ENCODE measurements around the gene SAP30BP.
A peak's percentile ranks its signal among the peaks of the same experiment; 100 is the strongest.

The SAP30BP gene

DNA sequence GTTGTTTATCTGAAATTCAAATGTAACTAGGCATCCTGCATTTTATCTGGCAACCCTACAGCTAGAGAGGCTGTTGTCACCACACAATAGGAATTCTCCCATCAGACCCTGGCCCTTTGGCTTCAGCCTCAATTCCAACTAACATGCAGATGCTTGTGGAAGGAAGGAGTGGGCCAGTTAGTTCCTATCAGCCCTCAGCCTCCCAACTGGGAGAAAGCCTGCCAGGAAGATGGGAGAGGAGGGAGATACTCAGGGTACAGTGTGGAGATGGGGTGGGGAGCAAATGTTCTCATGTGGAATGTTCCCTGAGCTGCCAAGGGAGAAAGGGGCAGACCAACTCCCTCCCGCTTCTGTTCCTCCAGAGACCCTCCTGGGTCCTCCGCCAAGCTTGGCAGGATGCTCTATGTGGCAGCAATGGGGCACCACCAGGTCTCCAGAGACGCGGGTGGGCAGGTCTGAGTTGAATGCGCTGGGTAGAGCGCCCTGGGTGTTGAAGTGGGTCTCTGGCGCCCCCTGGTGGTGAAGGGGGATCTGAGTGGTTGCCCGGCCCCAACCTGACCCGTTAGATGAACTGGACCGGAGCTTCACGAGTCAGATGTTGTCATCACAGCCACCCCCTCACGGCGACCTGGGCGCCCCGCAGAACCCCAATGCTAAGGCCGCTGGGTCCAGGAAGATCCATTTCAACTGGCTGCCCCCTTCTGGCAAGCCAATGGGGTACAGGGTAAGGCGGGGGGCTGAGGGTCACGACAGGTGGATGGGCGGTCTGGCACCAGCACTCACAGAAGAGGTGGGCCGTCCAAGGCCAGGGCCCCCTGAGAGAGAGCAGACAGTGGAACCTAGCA, 82.6 kb downstream of the SAP30BP start:
- H3K9me3 ChIP-seq (ENCODE audit: control insufficient read depth, insufficient read depth, low read length), result no peaks in the 10 kb centered on the region
- H3K36me3 ChIP-seq (ENCODE audit: insufficient read depth, low read length), result no peaks in the 10 kb centered on the region
- H3K4me1 ChIP-seq (ENCODE audit: insufficient read depth, low read length), result peaks cover 6% of the 10 kb centered on the region; the same call in 1 of the 2 replicates
- H3K9ac ChIP-seq (ENCODE audit: low read depth, low read length), result no peak overlapping the region

DNA sequence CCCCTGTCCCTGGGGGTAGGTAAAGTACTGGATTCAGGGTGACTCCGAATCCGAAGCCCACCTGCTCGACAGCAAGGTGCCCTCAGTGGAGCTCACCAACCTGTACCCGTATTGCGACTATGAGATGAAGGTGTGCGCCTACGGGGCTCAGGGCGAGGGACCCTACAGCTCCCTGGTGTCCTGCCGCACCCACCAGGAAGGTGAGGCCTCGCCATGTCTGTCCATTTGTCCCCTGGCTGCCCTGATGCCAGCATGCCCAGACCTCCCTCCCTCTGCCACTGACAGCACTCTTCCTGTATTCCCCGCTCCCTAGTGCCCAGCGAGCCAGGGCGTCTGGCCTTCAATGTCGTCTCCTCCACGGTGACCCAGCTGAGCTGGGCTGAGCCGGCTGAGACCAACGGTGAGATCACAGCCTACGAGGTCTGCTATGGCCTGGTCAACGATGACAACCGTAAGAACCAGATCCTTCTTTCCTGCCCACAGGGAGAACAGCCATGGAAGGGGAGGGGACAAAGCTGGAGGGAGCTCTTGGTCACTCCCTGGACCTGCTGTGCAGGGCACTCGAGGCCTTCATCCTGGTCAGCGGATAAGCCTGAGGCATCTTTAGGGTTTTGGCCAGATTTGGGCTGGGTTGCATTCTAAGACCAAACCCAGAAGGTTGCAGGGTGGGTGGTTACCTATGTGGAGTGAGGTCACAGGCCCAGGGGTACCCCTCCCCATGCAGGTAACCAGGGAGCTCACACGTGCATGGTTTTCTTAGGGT, 83.7 kb downstream of the SAP30BP start:
- H3K9ac ChIP-seq (ENCODE audit: low read depth, low read length), result no peak overlapping the region
- peaks cover 9% of the 10 kb centered on the region; the same call in 1 of the 2 replicates for H3K4me1 ChIP-seq (ENCODE audit: insufficient read depth, low read length)
- H3K9me3 ChIP-seq (ENCODE audit: control insufficient read depth, insufficient read depth, low read length), result no peaks in the 10 kb centered on the region
- H3K36me3 ChIP-seq (ENCODE audit: insufficient read depth, low read length), result no peaks in the 10 kb centered on the region

DNA sequence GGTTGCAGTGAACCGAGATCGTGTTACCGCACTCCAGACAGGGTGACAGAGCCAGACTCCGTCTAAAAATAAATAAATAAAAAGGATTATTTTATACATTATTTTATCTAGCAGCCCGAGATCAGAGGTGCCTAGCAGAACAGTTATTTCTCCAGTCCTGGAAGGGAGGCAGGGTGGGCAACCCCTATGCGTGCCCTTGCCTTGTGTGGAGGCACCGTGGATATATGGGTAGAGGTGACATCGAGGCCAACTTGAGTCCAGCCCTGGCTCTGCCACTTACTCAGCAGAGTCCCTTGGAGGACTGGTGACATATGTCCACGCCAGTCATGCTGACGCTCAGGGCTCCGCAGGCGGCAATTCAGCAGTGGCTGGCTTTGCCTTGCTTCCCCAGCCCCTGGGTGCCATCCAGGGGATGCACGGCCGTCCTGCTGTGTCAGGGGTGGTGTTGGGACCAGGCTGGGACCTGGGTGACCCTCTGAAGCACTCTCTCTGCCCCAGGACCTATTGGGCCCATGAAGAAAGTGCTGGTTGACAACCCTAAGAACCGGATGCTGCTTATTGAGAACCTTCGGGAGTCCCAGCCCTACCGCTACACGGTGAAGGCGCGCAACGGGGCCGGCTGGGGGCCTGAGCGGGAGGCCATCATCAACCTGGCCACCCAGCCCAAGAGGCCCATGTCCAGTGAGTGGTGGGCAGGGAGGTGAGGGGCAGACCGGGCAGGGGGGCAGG, 84.7 kb downstream of the SAP30BP start:
- Histone ChIP-seq H3K9me3 (ENCODE audit: control insufficient read depth, insufficient read depth, low read length) (no peaks in the 10 kb centered on the region), H3K36me3 (ENCODE audit: insufficient read depth, low read length) (no peaks in the 10 kb centered on the region), H3K4me1 (ENCODE audit: insufficient read depth, low read length) (peaks cover 9% of the 10 kb centered on the region; the same call in 1 of the 2 replicates), H3K9ac (ENCODE audit: low read depth, low read length) (no peak overlapping the region)

DNA sequence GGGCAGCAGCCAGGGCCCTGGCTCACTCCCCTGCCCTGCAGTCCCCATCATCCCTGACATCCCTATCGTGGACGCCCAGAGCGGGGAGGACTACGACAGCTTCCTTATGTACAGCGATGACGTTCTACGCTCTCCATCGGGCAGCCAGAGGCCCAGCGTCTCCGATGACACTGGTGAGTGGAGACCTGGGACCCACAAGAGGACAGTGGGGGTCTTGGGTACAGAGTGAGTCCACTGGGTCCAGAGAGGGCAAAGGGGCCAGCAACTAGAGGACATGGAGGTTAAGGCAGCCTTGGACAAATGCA, 85.2 kb downstream of the SAP30BP start:
- no peaks in the 10 kb centered on the region for H3K9me3 ChIP-seq (ENCODE audit: control insufficient read depth, insufficient read depth, low read length)
- no peak overlapping the region for H3K9ac ChIP-seq (ENCODE audit: low read depth, low read length)
- peaks cover 9% of the 10 kb centered on the region; the same call in 1 of the 2 replicates for H3K4me1 ChIP-seq (ENCODE audit: insufficient read depth, low read length)
- H3K36me3 ChIP-seq (ENCODE audit: insufficient read depth, low read length), result no peaks in the 10 kb centered on the region

DNA sequence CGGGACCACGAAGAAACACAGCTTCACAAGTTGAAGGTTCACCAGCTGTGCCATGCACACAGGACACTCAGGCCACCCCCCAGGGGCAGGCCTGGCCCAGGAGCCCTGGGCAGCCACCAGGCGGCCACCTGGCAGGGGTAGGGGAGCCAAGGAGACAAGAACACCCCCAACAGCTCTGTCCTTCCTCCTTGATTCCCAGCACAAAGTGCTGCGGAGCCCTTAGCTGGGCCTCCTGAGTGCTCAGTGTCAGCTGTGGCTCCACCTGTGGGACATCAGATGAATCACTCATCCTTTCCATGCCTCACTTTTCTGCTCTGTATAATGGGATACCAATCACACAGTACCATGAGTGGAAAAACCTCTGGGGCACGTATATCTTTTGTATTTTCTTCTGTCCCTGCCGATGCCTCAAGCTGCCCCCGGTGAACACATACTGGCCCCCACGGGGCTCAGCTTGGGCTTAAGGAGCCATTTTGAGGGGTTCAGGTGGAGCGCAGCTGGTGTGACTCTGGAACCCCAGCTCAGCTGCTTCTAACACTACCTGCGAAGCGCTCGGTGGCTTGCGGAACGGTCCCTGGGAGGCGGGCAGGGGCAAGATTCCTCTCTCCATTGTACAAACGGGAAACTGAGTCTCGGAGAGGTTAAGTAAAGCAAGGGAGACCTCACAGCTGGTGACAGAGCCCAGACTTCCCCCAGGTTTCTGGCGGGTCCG, 85.8 kb downstream of the SAP30BP start:
- H3K9ac ChIP-seq (ENCODE audit: low read depth, low read length), result peak overlapping the region; percentile 60
- H3K9me3 ChIP-seq (ENCODE audit: control insufficient read depth, insufficient read depth, low read length), result no peaks in the 10 kb centered on the region
- H3K36me3 ChIP-seq (ENCODE audit: insufficient read depth, low read length), result no peaks in the 10 kb centered on the region
- H3K4me1 ChIP-seq (ENCODE audit: insufficient read depth, low read length), result peaks cover 9% of the 10 kb centered on the region; the same call in 1 of the 2 replicates

DNA sequence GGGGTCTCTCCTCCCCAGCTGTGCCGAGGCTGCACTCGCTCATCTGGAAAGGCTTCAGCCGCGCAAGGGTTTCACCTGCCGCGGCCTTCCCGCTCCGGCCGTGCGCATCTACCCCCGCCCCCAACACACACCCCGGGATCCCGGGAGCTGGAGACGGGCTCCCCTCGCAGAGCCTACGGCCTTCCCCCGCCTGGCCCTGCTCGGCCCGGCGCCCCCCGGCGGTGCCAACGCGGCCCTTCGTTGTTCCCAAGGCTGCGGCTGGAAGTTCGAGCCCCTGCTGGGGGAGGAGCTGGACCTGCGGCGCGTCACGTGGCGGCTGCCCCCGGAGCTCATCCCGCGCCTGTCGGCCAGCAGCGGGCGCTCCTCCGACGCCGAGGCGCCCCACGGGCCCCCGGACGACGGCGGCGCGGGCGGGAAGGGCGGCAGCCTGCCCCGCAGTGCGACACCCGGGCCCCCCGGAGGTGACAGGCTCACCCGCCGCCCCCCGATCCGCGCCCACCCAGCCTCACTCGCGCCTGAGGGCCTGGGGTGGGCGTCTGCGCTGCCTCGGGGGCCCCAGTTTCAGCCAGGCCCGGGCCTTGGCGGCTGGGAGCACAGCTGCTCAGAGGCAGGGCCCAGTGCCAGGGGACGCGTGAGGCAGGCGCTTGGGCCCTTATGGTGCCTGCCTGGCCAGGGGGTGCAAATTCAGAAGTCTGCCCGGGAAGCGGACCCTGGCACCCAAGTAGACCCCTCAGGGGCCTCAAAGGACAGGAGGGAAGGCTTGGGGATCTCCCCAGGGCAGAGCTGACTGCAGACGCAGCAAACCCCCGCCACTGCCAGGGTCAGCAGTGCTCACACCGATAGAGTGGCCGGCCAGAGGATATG, 86.6 kb downstream of the SAP30BP start:
- Histone ChIP-seq H3K9ac (ENCODE audit: low read depth, low read length) (peak overlapping the region; percentile 60), H3K4me1 (ENCODE audit: insufficient read depth, low read length) (peaks cover 9% of the 10 kb centered on the region; the same call in 1 of the 2 replicates), H3K9me3 (ENCODE audit: control insufficient read depth, insufficient read depth, low read length) (no peaks in the 10 kb centered on the region), H3K36me3 (ENCODE audit: insufficient read depth, low read length) (no peaks in the 10 kb centered on the region)

DNA sequence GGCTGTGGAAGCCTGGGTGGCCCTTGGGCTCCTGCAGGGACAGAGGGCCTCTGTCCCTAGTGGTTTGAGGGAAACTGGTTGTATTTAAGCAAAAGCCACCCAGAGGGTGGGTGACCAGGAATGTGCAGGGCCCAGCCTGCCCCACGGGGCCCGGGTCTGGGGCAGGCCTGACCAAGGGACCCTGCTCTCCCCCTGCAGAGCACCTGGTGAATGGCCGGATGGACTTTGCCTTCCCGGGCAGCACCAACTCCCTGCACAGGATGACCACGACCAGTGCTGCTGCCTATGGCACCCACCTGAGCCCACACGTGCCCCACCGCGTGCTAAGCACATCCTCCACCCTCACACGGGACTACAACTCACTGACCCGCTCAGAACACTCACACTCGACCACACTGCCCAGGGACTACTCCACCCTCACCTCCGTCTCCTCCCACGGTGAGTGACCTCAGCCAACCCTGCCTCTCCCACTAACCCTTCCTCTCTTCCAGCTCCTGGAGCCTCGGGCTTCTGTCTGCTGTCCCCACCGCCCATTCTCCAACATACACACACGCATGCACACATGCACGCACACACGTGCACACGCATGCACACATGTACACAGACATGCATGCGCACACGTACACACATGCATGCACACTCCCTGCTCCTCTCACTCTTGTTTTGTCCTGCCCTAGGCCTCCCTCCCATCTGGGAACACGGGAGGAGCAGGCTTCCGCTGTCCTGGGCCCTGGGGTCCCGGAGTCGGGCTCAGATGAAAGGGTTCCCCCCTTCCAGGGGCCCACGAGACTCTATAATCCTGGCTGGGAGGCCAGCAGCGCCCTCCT, 87.5 kb downstream of the SAP30BP start:
- Histone ChIP-seq H3K36me3 (ENCODE audit: insufficient read depth, low read length) (no peaks in the 10 kb centered on the region), H3K9ac (ENCODE audit: low read depth, low read length) (no peak overlapping the region), H3K9me3 (ENCODE audit: control insufficient read depth, insufficient read depth, low read length) (no peaks in the 10 kb centered on the region), H3K4me1 (ENCODE audit: insufficient read depth, low read length) (peaks cover 9% of the 10 kb centered on the region; the same call in 1 of the 2 replicates)

DNA sequence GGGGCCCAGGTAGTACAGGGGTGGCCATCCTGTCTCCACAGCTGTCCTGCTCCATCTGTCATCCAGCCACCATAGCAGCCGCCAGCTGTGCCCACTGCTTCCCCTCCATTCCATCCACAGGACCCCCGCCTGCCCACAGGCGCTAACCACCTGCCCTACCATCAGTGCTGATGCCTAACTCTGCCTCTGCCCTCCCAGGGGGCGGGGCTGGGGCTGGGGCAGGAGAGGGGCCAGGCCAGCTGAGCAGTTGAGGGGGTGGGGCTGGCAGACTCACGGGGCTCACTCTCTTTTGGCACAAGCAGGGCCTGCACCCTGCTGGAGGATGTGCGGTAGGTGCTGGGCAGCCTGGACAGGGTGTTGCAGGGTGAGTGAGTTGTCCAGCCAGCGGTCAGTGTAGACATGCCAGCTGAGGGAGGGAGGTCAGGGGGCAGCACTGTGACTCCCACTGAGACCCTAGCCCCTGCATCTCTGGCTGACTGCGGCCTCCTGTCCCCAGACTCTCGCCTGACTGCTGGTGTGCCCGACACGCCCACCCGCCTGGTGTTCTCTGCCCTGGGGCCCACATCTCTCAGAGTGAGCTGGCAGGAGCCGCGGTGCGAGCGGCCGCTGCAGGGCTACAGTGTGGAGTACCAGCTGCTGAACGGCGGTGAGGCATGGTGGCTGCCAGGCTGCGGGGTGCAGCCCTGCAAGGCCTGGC, 88.2 kb downstream of the SAP30BP start:
- no peaks in the 10 kb centered on the region for H3K9me3 ChIP-seq (ENCODE audit: control insufficient read depth, insufficient read depth, low read length)
- H3K4me1 ChIP-seq (ENCODE audit: insufficient read depth, low read length), result peaks cover 9% of the 10 kb centered on the region; the same call in 1 of the 2 replicates
- no peaks in the 10 kb centered on the region for H3K36me3 ChIP-seq (ENCODE audit: insufficient read depth, low read length)
- no peak overlapping the region for H3K9ac ChIP-seq (ENCODE audit: low read depth, low read length)

DNA sequence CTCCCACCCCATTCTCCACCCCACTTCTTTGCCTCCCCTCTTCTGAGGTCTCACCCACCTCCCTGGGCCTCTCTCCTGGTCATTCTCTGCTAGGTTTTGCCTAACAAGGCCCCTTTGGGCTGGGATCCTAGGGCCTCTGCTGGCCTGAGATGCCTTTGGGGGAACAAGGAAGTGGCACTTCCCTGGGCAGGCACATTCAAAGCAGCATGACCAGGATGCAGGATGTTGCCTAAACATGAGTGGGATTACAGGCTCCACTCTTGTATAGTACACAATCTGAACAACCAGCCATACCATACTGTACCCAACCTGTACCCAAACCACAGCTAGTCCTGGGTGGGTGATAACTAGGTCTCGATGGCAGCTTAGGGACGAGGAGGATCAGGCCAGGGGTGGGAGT, 88.9 kb downstream of the SAP30BP start:
- Histone ChIP-seq H3K9me3 (ENCODE audit: control insufficient read depth, insufficient read depth, low read length) (no peaks in the 10 kb centered on the region), H3K4me1 (ENCODE audit: insufficient read depth, low read length) (peaks cover 9% of the 10 kb centered on the region; the same call in 1 of the 2 replicates), H3K36me3 (ENCODE audit: insufficient read depth, low read length) (no peaks in the 10 kb centered on the region), H3K9ac (ENCODE audit: low read depth, low read length) (no peak overlapping the region)

DNA sequence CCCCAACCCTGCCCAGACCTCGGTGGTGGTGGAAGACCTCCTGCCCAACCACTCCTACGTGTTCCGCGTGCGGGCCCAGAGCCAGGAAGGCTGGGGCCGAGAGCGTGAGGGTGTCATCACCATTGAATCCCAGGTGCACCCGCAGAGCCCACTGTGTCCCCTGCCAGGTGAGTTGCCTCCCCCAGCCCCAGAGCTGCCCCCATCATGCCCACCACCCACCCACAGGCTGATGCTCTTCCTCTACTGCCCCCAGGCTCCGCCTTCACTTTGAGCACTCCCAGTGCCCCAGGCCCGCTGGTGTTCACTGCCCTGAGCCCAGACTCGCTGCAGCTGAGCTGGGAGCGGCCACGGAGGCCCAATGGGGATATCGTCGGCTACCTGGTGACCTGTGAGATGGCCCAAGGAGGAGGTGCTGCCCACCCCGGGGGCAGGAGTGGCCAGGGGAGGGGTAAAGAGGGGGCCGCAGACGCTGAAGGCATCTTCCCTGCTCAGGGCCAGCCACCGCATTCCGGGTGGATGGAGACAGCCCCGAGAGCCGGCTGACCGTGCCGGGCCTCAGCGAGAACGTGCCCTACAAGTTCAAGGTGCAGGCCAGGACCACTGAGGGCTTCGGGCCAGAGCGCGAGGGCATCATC, 89.4 kb downstream of the SAP30BP start:
- H3K9me3 ChIP-seq (ENCODE audit: control insufficient read depth, insufficient read depth, low read length), result no peaks in the 10 kb centered on the region
- H3K36me3 ChIP-seq (ENCODE audit: insufficient read depth, low read length), result no peaks in the 10 kb centered on the region
- H3K4me1 ChIP-seq (ENCODE audit: insufficient read depth, low read length), result peaks cover 9% of the 10 kb centered on the region; the same call in 1 of the 2 replicates
- H3K9ac ChIP-seq (ENCODE audit: low read depth, low read length), result no peak overlapping the region

DNA sequence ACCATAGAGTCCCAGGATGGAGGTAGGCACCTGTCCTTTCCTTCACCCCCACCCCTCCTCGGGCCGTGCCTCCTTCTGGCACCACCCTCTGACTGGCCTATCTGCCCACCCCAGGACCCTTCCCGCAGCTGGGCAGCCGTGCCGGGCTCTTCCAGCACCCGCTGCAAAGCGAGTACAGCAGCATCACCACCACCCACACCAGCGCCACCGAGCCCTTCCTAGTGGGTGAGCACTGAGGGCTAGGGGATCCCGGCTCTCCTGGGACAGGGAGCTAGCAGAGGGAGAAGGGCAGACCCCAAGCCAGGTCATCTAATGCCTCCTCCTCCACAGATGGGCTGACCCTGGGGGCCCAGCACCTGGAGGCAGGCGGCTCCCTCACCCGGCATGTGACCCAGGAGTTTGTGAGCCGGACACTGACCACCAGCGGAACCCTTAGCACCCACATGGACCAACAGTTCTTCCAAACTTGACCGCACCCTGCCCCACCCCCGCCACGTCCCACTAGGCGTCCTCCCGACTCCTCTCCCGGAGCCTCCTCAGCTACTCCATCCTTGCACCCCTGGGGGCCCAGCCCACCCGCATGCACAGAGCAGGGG, 90.0 kb downstream of the SAP30BP start:
- H3K4me1 ChIP-seq (ENCODE audit: insufficient read depth, low read length), result peaks cover 9% of the 10 kb centered on the region; the same call in 1 of the 2 replicates
- no peak overlapping the region for H3K9ac ChIP-seq (ENCODE audit: low read depth, low read length)
- no peaks in the 10 kb centered on the region for H3K36me3 ChIP-seq (ENCODE audit: insufficient read depth, low read length)
- no peaks in the 10 kb centered on the region for H3K9me3 ChIP-seq (ENCODE audit: control insufficient read depth, insufficient read depth, low read length)
